GM21737 (cell line): ENCODE measurements around the gene AMOTL1.
"Not testable (repeated sequence)": the region's sequence is repeated elsewhere in the genome, so short reads cannot be mapped to it uniquely, and the experiment has no call there.

Experiments used
- ATAC-seq: cut with Tn5 transposase; IDR thresholded peaks from one replicate; pipeline ENCODE4 v1.9.1; 2021; ENCODE audit warnings: mild to moderate bottlenecking, moderate library complexity; ENCODE audit not compliant: unreplicated experiment

Gene AMOTL1

GRCh38 chr11:94876645-94877442 is 108.7 kb downstream of the AMOTL1 start:
- peak; percentile 94 for ATAC-seq

- ATAC-seq = no peak
These were observed 109.5 kb downstream of the AMOTL1 start for GRCh38 chr11:94877443-94878200.

- no peak for ATAC-seq
These were observed 110.8 kb downstream of the AMOTL1 start for GRCh38 chr11:94879006-94879405.

- no peak for ATAC-seq
These were observed 112.1 kb downstream of the AMOTL1 start for GRCh38 chr11:94880216-94880615.

- ATAC-seq = no peak
These were observed 114.8 kb downstream of the AMOTL1 start for GRCh38 chr11:94882931-94883330.

GRCh38 chr11:94883878-94884277 is 115.7 kb downstream of the AMOTL1 start:
- ATAC-seq = no peak

GRCh38 chr11:94884376-94884775 is 116.2 kb downstream of the AMOTL1 start:
- no peak for ATAC-seq

- no peak for ATAC-seq
These were observed 117.0 kb downstream of the AMOTL1 start for GRCh38 chr11:94885133-94885532.

GRCh38 chr11:94885581-94885980 is 117.4 kb downstream of the AMOTL1 start:
- no peak for ATAC-seq

- no peak for ATAC-seq
These were observed 120.0 kb downstream of the AMOTL1 start for GRCh38 chr11:94888204-94888603.

- no peak for ATAC-seq
These were observed 127.3 kb downstream of the AMOTL1 start for GRCh38 chr11:94895451-94895850.

- no peak for ATAC-seq
These were observed 127.8 kb downstream of the AMOTL1 start for GRCh38 chr11:94895971-94896370.

GRCh38 chr11:94897330-94897768 is 129.2 kb downstream of the AMOTL1 start:
- ATAC-seq = no peak

- ATAC-seq = no peak
These were observed 139.1 kb downstream of the AMOTL1 start for GRCh38 chr11:94907226-94907625.

GRCh38 chr11:94909371-94909820 is 141.2 kb downstream of the AMOTL1 start:
- ATAC-seq = no peak

- ATAC-seq = no peak
These were observed 142.1 kb downstream of the AMOTL1 start for GRCh38 chr11:94910270-94910669.

- ATAC-seq = no peak
These were observed 142.6 kb downstream of the AMOTL1 start for GRCh38 chr11:94910779-94911178.

GRCh38 chr11:94912806-94913205 is 144.7 kb downstream of the AMOTL1 start:
- ATAC-seq = no peak

GRCh38 chr11:94913718-94914394 is 145.7 kb downstream of the AMOTL1 start:
- not testable (repeated sequence) for ATAC-seq

GRCh38 chr11:94920311-94920710 is 152.2 kb downstream of the AMOTL1 start:
- no peak for ATAC-seq

- ATAC-seq = no peak
These were observed 154.3 kb downstream of the AMOTL1 start for GRCh38 chr11:94922321-94923003.
